ENCODE results near the gene PIK3R2. TPM values are rescaled to one million over a fixed set of nuclear protein-coding genes. Genes with fewer than 3 reads are reported as not detected.

The PIK3R2 gene
- total RNA-seq, 1 experiment from 2014 or later, result 42.8 TPM

- H3K27ac Mint-ChIP-seq, result no peak overlapping the region
- no peak for DNase-seq
- Histone ChIP-seq H4K91ac (ENCODE audit: insufficient read length, low read depth, low read length) (no peak overlapping the region), H2BK5ac (ENCODE audit: insufficient read length, low read length) (no peak overlapping the region), H4K8ac (replicated peaks; ENCODE audit: insufficient read length, low read depth, low read length) (no peak overlapping the region), H3K27ac (ENCODE audit: insufficient read length, low read depth, low read length) (no peak overlapping the region), H3K79me1 (ENCODE audit: insufficient read depth, low read depth, low read length, poor library complexity, severe bottlenecking) (no peaks in the 10 kb centered on the region), H3K14ac (ENCODE audit: insufficient read depth, low read length) (no peak overlapping the region), H2BK12ac (ENCODE audit: insufficient read length, low read depth, low read length) (no peak overlapping the region), H3T11ph (ENCODE audit: low read length) (no peak overlapping the region), H2BK20ac (ENCODE audit: low read depth, low read length, poor library complexity, severe bottlenecking) (no peak overlapping the region), H2BK120ac (ENCODE audit: low read depth, low read length, poor library complexity, severe bottlenecking) (no peak overlapping the region), H3K9ac (ENCODE audit: extremely low read depth, insufficient read length, low read length) (no peak overlapping the region), H3K56ac (ENCODE audit: insufficient read length, low read depth, low read length) (no peak overlapping the region), H3K4me1 (ENCODE audit: insufficient read depth, low read length) (0 out of 2 replicates have a peak, but pooled peaks cover 2% of the 10 kb centered on the region), H2AK5ac (ENCODE audit: insufficient read length, low read length) (no peak overlapping the region), H3K27me3 (ENCODE audit: insufficient read depth, low read length) (no peaks in the 10 kb centered on the region), H3K23ac (ENCODE audit: insufficient read length, low read depth, low read length) (no peak overlapping the region), H4K20me1 (ENCODE audit: control insufficient read depth, insufficient read depth, insufficient read length) (peaks cover 4% of the 10 kb centered on the region), H3K23me2 (ENCODE audit: insufficient read length, low read depth, low read length, poor library complexity, severe bottlenecking) (peaks cover 3% of the 10 kb centered on the region), H3K79me2 (ENCODE audit: insufficient read depth, low read length) (no peaks in the 10 kb centered on the region), H4K5ac (ENCODE audit: insufficient read length, low read depth, low read length) (no peak overlapping the region), H3K4me2 (ENCODE audit: insufficient read depth, insufficient read length, low read length) (no peak overlapping the region), H3K4ac (ENCODE audit: low read depth, low read length) (no peak overlapping the region), H3K9me3 (ENCODE audit: control insufficient read depth, low read depth, low read length) (no peaks in the 10 kb centered on the region), H3K18ac (ENCODE audit: insufficient read length, low read depth, low read length) (no peak overlapping the region), H2BK15ac (ENCODE audit: low read depth, low read length) (no peak overlapping the region), H2AFZ (ENCODE audit: low read length) (no peak overlapping the region)
- TF ChIP-seq CTCF (conservative IDR thresholded peaks at IDR 0.05), result no peak
- no peak overlapping the region for H3K4me3 Mint-ChIP-seq
- H3K4me1 Mint-ChIP-seq, result peaks cover 4 to 21% of the 10 kb centered on the region in 2 experiments; a peak in 2 of 4 replicates
- H3K9me3 Mint-ChIP-seq, result no peaks in the 10 kb centered on the region
- peaks cover 18 to 37% (median 34%) of the 10 kb centered on the region in 3 experiments; a peak in 6 of 7 replicates for H3K36me3 Mint-ChIP-seq (ENCODE audit: insufficient read depth in 1 of 3, low read depth in 3 of 3)
- WGBS (ENCODE audit: extremely low coverage, insufficient read length, low lambda C conversion rate), result no CpG with 5 or more reads among the region's 10 CpGs
- H3K27me3 Mint-ChIP-seq (ENCODE audit: low read depth), result no peaks in the 10 kb centered on the region
Observed at GRCh38 chr19:18159810-18160209, 6.8 kb downstream of the PIK3R2 start.

All from H9 (cell line).